ENCODE data around the gene TNRC6C.
"Not testable (repeated sequence)": the region's sequence is repeated elsewhere in the genome, so short reads cannot be mapped to it uniquely, and the experiment has no call there.

The TNRC6C gene

DNA sequence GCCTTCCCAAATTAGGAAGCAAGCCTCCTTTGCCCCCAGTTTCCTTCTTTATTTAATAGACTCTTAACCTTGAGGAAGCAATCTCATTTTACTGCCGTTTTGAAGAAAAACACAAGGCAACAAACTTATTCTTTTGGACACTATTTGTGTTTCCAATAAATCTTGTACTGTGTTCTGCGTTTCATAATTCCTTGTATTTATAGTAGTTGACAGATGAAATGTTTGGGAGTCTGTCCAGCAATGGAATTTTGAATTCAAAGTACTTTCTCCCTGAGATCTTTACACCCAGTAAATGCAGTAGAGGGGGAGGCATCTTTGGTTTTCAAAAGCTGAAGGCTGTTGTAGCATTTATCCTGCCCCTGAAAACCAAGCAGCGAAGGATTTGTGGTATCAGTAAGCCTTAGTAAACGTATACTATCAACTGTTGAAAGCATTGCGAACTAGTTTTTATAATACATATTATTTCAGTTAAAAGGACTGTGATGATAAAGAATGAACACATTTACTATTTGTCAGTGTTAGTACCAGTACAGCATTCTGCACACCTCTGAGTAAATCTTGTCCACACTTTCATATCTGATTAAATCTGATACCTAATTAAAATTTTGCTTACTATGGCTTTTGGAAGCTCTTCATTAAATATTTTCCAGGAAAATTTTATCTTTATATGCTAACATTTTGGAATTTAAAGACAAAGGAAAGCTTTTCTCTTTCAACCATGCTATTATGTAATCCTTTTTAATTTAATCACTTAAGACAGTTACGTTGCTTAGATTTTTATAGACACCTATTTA, 83.1 kb downstream of the TNRC6C start:
- in situ Hi-C loops (cut with MboI; ENCODE audit: low sequenced_read_pairs), result no loop called here

DNA sequence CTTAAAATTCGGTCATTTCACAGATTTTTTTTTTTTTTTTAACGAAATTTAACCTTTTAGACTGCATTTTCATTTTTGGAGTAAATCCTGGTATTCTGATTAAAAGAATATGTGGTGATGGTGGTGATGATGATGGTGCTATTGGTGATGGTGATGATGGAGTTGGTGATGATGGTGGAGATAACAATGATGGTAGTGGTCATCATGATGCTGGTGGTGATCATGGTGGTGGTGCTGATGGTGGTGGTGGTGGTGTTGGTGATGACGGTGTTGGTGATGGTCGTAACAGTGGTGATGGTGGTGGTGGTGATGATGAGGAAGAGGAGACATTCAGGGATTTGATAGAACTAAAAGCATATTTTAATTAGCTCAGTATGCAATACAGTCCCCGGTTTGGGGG, 84.0 kb downstream of the TNRC6C start:
- in situ Hi-C loops (cut with MboI; ENCODE audit: low sequenced_read_pairs), result no loop called here

- in situ Hi-C loops (cut with MboI; ENCODE audit: low sequenced_read_pairs), result no loop called here
Observed at GRCh38 chr17:78043031-78043430, 84.5 kb downstream of the TNRC6C start.

- in situ Hi-C loops (cut with MboI; ENCODE audit: low sequenced_read_pairs), result no loop called here
Observed at GRCh38 chr17:78044280-78044835, 85.9 kb downstream of the TNRC6C start.

DNA sequence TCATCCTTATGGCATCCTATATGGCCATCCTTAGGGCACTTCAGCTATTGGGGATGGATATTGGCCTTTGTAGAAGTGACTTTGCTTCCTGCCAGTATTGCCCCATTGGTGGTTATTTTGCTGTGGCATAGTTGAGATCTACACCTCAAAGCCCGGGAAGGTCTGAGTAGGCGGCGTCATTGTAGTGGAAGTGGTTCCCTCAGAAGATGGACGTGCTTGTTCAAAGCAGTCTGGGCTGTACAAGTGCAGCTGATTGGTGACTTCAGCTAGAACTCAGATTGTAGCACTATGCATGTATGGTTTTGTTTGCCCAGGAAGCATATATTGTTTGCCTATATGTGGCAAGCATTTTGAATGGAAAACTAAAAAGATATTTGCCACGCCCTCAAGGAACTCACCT, 86.8 kb downstream of the TNRC6C start:
- in situ Hi-C loops (cut with MboI; ENCODE audit: low sequenced_read_pairs), result no loop called here

- in situ Hi-C loops (cut with MboI; ENCODE audit: low sequenced_read_pairs), result no loop called here
Observed at GRCh38 chr17:78046923-78047322, 88.4 kb downstream of the TNRC6C start.

GRCh38 chr17:78048346-78049292, 90.1 kb downstream of the TNRC6C start:
- in situ Hi-C loops (cut with MboI; ENCODE audit: low sequenced_read_pairs), result no loop called here

DNA sequence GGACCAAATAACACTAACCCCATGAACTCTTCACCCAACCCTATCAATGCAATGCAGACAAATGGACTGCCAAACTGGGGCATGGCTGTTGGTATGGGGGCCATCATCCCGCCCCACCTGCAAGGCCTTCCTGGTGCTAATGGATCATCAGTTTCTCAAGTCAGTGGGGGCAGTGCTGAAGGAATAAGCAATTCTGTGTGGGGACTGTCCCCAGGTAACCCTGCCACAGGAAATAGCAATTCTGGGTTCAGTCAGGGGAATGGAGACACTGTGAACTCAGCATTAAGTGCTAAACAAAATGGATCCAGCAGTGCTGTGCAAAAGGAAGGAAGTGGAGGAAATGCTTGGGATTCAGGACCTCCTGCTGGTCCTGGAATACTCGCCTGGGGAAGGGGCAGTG, 91.1 kb downstream of the TNRC6C start:
- in situ Hi-C loops (cut with MboI; ENCODE audit: low sequenced_read_pairs), result no loop called here

DNA sequence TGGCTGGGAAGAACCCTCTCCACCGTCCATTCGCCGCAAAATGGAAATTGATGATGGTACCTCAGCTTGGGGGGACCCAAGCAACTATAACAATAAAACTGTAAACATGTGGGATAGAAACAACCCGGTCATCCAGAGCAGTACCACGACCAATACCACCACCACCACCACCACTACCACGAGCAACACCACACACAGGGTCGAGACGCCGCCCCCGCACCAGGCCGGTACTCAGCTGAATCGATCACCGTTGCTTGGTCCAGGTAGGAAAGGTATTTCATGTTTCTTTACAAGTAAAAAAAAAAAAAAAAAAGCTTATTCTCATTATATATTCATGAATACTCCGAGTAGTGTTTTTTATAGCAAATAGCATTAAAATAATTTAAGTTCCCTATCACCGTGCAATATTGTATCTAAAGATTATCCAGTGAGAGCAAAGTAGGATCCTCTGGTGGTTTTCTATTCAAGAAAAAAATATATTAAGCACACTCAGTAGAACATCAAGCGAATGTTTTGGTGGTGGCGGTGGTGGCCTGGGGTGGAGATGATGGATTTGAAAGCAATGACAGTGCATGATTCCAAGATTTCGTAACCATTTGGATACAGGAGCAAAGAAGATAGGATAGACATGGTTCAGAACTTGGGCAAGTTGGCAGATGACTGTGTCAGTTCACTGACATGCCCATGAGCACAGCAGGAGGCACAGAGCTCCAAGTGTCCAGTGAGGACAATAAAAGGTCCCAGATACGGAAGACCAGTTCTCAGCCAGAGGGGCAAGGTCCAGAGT, 92.9 kb downstream of the TNRC6C start:
- in situ Hi-C loops (cut with MboI; ENCODE audit: low sequenced_read_pairs), result no loop called here

- in situ Hi-C loops (cut with MboI; ENCODE audit: low sequenced_read_pairs), result no loop called here
Observed at GRCh38 chr17:78053777-78054468, 95.4 kb downstream of the TNRC6C start.

- in situ Hi-C loops (cut with MboI; ENCODE audit: low sequenced_read_pairs), result no loop called here
Observed at GRCh38 chr17:78057113-78057740, 98.7 kb downstream of the TNRC6C start.

GRCh38 chr17:78058001-78058400, 99.5 kb downstream of the TNRC6C start:
- in situ Hi-C loops (cut with MboI; ENCODE audit: low sequenced_read_pairs), result no loop called here

DNA sequence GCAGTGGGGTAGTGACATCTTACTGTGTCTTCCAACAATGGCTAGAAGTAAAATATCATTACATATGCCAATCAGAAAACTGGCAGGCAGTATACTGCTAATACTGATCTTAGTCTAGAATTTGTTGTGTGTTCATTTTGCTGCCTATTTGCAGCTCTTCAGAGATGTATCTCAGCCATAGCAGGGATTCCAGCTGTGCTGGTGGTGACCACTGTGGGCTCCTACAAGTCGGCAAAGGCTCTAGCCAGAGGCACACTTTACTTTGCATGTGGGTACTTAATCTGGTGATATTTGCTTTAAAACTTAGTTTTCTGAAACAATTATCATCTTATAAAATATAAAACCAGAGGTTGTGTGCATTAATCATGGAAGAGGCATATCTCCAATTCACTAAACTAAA, 100.1 kb downstream of the TNRC6C start:
- in situ Hi-C loops (cut with MboI; ENCODE audit: low sequenced_read_pairs), result no loop called here

GRCh38 chr17:78062596-78062995, 104.1 kb downstream of the TNRC6C start:
- in situ Hi-C loops (cut with MboI; ENCODE audit: low sequenced_read_pairs), result no loop called here

GRCh38 chr17:78063489-78063888, 105.0 kb downstream of the TNRC6C start:
- in situ Hi-C loops (cut with MboI; ENCODE audit: low sequenced_read_pairs), result no loop called here

DNA sequence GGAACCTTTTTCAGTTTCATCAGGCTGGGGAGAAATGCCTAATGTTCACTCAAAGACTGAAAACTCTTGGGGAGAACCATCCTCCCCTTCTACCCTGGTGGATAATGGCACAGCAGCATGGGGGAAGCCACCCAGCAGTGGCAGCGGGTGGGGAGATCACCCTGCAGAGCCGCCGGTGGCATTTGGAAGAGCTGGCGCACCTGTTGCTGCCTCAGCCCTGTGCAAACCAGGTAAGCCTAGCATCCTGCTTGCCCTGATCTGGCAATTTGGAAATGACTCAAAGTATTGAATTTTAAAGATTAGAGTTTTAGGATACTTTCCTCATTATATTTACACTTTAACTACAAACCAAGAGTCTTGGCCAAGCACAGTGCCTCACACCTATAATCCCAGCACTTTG, 106.2 kb downstream of the TNRC6C start:
- in situ Hi-C loops (cut with MboI; ENCODE audit: low sequenced_read_pairs), result no loop called here

DNA sequence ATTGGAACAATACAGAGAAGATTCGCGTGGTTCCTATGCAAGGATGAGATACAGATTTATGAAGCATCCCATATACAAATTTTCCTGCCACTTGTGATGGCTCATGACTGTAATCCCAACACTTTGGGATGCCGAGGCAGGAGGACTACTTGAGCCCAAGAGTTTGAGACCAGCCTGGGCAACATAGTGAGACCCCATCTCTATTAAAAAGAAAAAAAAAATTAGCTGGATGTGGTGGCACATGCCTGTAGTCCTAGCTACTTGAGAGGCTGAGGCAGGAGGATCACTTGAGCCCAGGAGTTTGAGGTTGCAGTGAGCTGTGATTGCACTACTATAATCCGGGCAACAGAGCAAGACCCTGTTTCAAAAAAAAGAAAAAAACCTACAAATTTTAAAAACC, 108.5 kb downstream of the TNRC6C start:
- in situ Hi-C loops (cut with MboI; ENCODE audit: low sequenced_read_pairs), result not testable (repeated sequence)

DNA sequence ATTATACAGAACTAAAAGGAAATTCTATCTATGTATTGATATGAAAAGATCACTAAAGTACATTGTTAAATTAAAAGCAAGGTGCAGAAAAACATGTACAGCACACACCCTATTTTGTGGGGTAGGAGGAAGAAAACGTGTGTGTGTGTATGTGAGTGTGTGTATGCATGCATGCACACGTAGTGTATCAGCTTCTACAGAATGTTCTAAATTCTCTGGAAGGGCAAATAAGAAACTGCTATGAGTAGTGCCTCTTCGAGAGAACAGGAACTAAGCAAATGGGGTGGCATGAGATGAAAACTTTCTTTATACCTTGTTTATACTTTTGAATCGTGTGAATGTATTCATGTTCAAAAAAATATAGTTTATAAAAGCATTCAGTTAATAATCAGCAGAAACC, 111.2 kb downstream of the TNRC6C start:
- in situ Hi-C loops (cut with MboI; ENCODE audit: low sequenced_read_pairs), result no loop called here

DNA sequence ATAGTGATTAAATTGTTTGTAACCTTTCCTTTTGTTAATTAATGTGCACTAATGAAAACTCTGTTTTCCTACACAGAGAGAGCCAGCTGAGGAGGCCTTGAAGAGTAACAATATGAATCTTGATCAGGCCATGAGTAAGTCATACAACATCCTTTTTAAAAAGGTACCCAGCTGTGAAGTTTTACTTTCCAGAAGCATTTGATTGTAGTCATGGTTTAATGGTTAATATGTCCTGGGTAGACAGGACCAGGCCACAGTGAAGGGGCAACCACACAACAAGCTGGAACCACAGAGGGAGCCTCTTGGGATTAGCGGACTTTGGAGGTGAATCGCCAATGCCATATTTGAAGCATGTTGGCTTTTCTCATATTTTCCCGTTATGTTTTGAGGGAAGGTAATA, 114.5 kb downstream of the TNRC6C start:
- in situ Hi-C loops (cut with MboI; ENCODE audit: low sequenced_read_pairs), result no loop called here

GRCh38 chr17:78075011-78075410, 116.5 kb downstream of the TNRC6C start:
- in situ Hi-C loops (cut with MboI; ENCODE audit: low sequenced_read_pairs), result no loop called here

Data from hTERT RPE-1 (cell line).